HepG2 (cell line): ENCODE results near the gene SOCS1. TPM values are rescaled to one million over a fixed set of nuclear protein-coding genes. Genes with fewer than 3 reads are reported as not detected.
A peak's percentile ranks its signal among the peaks of the same experiment; 100 is the strongest.

Source experiments
- ARHGAP35 ChIP-seq: sonication (generic); formaldehyde crosslinking; IDR thresholded peaks from 2 replicates; pipeline ENCODE4 v1.9.0; 2022; ENCODE audit warnings: mild to moderate bottlenecking, inconsistent platforms, moderate library complexity, missing genetic modification reagents, borderline replicate concordance
- ARID2 ChIP-seq: sonication (generic); formaldehyde crosslinking; IDR thresholded peaks from 2 replicates; pipeline ENCODE4 v1.8.1; 2022; ENCODE audit warnings: mild to moderate bottlenecking, missing genetic modification reagents, borderline replicate concordance
- DNMT3B ChIP-seq: conservative IDR thresholded peaks from 2 replicates; pipeline ENCODE4 v1.6.1; 2016; ENCODE audit warnings: missing biosample characterization, control low read depth
- FOSL2 ChIP-seq: sonication (generic); formaldehyde crosslinking; IDR thresholded peaks from 2 replicates; pipeline ENCODE4 v1.4.0; 2020; ENCODE audit warnings: missing genetic modification reagents
- MATR3 ChIP-seq: sonication (generic); formaldehyde crosslinking; IDR thresholded peaks from 2 replicates; pipeline ENCODE4 v1.4.0; 2020; ENCODE audit warnings: missing genetic modification reagents
- MLXIP ChIP-seq: sonication (generic); formaldehyde crosslinking; IDR thresholded peaks from 2 replicates; pipeline ENCODE4 v1.9.0; 2021; ENCODE audit warnings: missing genetic modification reagents, borderline replicate concordance
- NRL ChIP-seq: sonication (generic); formaldehyde crosslinking; IDR thresholded peaks from 2 replicates; pipeline ENCODE4 v1.5.0; 2020; ENCODE audit warnings: missing genetic modification reagents, mild to moderate bottlenecking, moderate library complexity, borderline replicate concordance
- PHF20 ChIP-seq: sonication (generic); formaldehyde crosslinking; IDR thresholded peaks from 2 replicates; pipeline ENCODE4 v1.5.0; 2020; ENCODE audit warnings: mild to moderate bottlenecking, missing genetic modification reagents
- PHF5A ChIP-seq: IDR thresholded peaks from one replicate; pipeline ENCODE4 v1.6.1; 2018; ENCODE audit warnings: low read depth, missing genetic modification reagents; ENCODE audit not compliant: unreplicated experiment
- RELA ChIP-seq: sonication (generic); formaldehyde crosslinking; IDR thresholded peaks from 2 replicates; pipeline ENCODE4 v1.4.0; 2020; ENCODE audit warnings: missing genetic modification reagents
- SCMH1 ChIP-seq: sonication (generic); formaldehyde crosslinking; IDR thresholded peaks from 2 replicates; pipeline ENCODE4 v1.9.0; 2021; ENCODE audit warnings: missing genetic modification reagents, mild to moderate bottlenecking, borderline replicate concordance
- ZFY ChIP-seq: sonication (generic); formaldehyde crosslinking; IDR thresholded peaks from 2 replicates; pipeline ENCODE4 v1.4.0; 2020; ENCODE audit warnings: missing genetic modification reagents
- ZNF280B ChIP-seq: sonication (generic); formaldehyde crosslinking; IDR thresholded peaks from 2 replicates; pipeline ENCODE4 v1.5.0; 2020; ENCODE audit warnings: missing genetic modification reagents, mild to moderate bottlenecking, borderline replicate concordance
- ZNF3 ChIP-seq: IDR thresholded peaks from 2 replicates; pipeline ENCODE4 v1.7.0; 2017; ENCODE audit warnings: inconsistent platforms
- ZNF512 ChIP-seq: sonication (generic); formaldehyde crosslinking; IDR thresholded peaks from 2 replicates; pipeline ENCODE4 v1.4.0; 2020; ENCODE audit warnings: mild to moderate bottlenecking, missing genetic modification reagents
- ZNF609 ChIP-seq: sonication (generic); formaldehyde crosslinking; IDR thresholded peaks from 2 replicates; pipeline ENCODE4 v1.4.0; 2020; ENCODE audit warnings: mild to moderate bottlenecking, missing genetic modification reagents, borderline replicate concordance
- ZNF713 ChIP-seq: sonication (generic); formaldehyde crosslinking; IDR thresholded peaks from 2 replicates; pipeline ENCODE4 v1.4.0; 2020; ENCODE audit warnings: mild to moderate bottlenecking, missing genetic modification reagents
- ZNF782 ChIP-seq: sonication (generic); formaldehyde crosslinking; IDR thresholded peaks from 2 replicates; pipeline ENCODE4 v1.4.0; 2020; ENCODE audit warnings: missing genetic modification reagents, mild to moderate bottlenecking, borderline replicate concordance
- ZNF83 ChIP-seq: sonication (generic); formaldehyde crosslinking; IDR thresholded peaks from 2 replicates; pipeline ENCODE4 v1.4.0; 2020; ENCODE audit warnings: missing genetic modification reagents, mild to moderate bottlenecking, borderline replicate concordance
- polyA plus RNA-seq, 8 experiments: library from polyadenylated mRNA; depleted of rRNA in 3 of 8; stranded (reverse) in 7 of 8; unstranded in 1 of 8; fragments of >200 nt; fragmentation: Illumina TruSeq in 4 of 8; extraction: Trizol in 4 of 8; gene quantifications; 2 replicates each; pipeline versions ENCODE4 v1.2.1 to v1.2.3, GENCODE V29; 2011 to 2016; ENCODE audit warnings: low read depth in 4 of 8, missing spikeins in 1 of 8, mixed read lengths in 1 of 8; ENCODE audit not compliant: insufficient read depth in 1 of 8
- total RNA-seq, 5 experiments: library from RNA; depleted of rRNA; stranded (reverse); fragments of >200 nt; fragmentation: Illumina TruSeq; extraction: Trizol; gene quantifications; 2 replicates each; pipeline ENCODE4 v1.2.3, GENCODE V29; 2016; ENCODE audit warnings: low read depth in 1 of 5

SOCS1 gene
- total and polyA plus RNA-seq, 2 of the 13 experiments (the other 11 are each of a cell fraction or from before 2014, with no cell fraction given) = 5.3 to 6.3 TPM

- TF ChIP-seq SCMH1 (no peak), ZNF83 (CRISPR knock-in tag) (no peak), ZNF782 (CRISPR knock-in tag) (no peak), RELA (CRISPR knock-in tag) (no peak), ZNF280B (CRISPR knock-in tag) (0 out of 2 replicates have a peak, but pooled peaks have one; percentile 8), ZNF512 (CRISPR knock-in tag) (no peak), NRL (CRISPR knock-in tag) (peak; percentile 41; the same call in 1 of the 2 replicates), DNMT3B (no peak), ZNF3 (CRISPR knock-in tag) (peak; percentile 62; the same call in 1 of the 2 replicates), MLXIP (CRISPR knock-in tag) (no peak), ZFY (no peak), ARID2 (CRISPR knock-in tag) (no peak), ZNF609 (0 out of 2 replicates have a peak, but pooled peaks have one; percentile 11), PHF5A (CRISPR knock-in tag) (no peak), FOSL2 (CRISPR knock-in tag) (no peak), MATR3 (CRISPR knock-in tag) (no peak), ZNF713 (CRISPR knock-in tag) (no peak), ARHGAP35 (CRISPR knock-in tag) (no peak), PHF20 (CRISPR knock-in tag) (no peak)
Observed at GRCh38 chr16:11205065-11205699, 50.8 kb downstream of the SOCS1 start (continued).
